Hepatocyte (in vitro differentiated cells): ENCODE results near the gene RBBP6. TPM values are rescaled to one million over a fixed set of nuclear protein-coding genes. Genes with fewer than 3 reads are reported as not detected.

Experiments
- DNase-seq: peaks from one replicate; pipeline ENCODE4 v3.0.0-alpha.2; 2016; ENCODE audit warnings: low spot score
- H2AFZ ChIP-seq: fragments of 200-600 bp; sonication (generic); 2 replicates; pipeline ENCODE4 v1.6.0; 2016; ENCODE audit warnings: antibody characterized with exemption, mild to moderate bottlenecking
- H3K27ac ChIP-seq: fragments of 200-600 bp; sonication (generic); 2 replicates; pipeline ENCODE4 v1.5.1; 2016; ENCODE audit warnings: mild to moderate bottlenecking
- H3K27me3 ChIP-seq: fragments of 200-600 bp; sonication (generic); 2 replicates; pipeline ENCODE4 v1.6.1; 2016
- H3K36me3 ChIP-seq: fragments of 200-600 bp; sonication (generic); replicated peaks from 2 replicates; pipeline ENCODE4 v1.5.1; 2016; ENCODE audit warnings: low read depth; ENCODE audit not compliant: insufficient read depth
- H3K4me1 ChIP-seq: fragments of 200-600 bp; sonication (generic); 2 replicates; pipeline ENCODE4 v1.5.1; 2016; ENCODE audit warnings: mild to moderate bottlenecking, moderate library complexity; ENCODE audit not compliant: insufficient read depth
- H3K4me2 ChIP-seq: fragments of 200-600 bp; sonication (generic); 2 replicates; pipeline ENCODE4 v1.6.0; 2016
- H3K4me3 ChIP-seq: fragments of 200-600 bp; sonication (generic); 2 replicates; pipeline ENCODE4 v1.5.1; 2016; ENCODE audit warnings: mild to moderate bottlenecking
- H3K79me2 ChIP-seq: fragments of 200-600 bp; sonication (generic); 2 replicates; pipeline ENCODE4 v1.6.0; 2017; ENCODE audit warnings: mild to moderate bottlenecking
- H3K9me2 ChIP-seq: fragments of 200-600 bp; sonication (generic); replicated peaks from 2 replicates; pipeline ENCODE4 v1.6.0; 2017; ENCODE audit warnings: mild to moderate bottlenecking; ENCODE audit not compliant: insufficient read depth
- H3K9me3 ChIP-seq: fragments of 200-600 bp; sonication (generic); 2 replicates; pipeline ENCODE4 v1.5.1; 2016; ENCODE audit warnings: low read depth, mild to moderate bottlenecking
- H4K20me1 ChIP-seq: fragments of 200-600 bp; sonication (generic); 2 replicates; pipeline ENCODE4 v1.6.0; 2016; ENCODE audit warnings: mild to moderate bottlenecking; ENCODE audit not compliant: insufficient read depth, poor library complexity, severe bottlenecking
- EZH2 ChIP-seq: fragments of 200-600 bp; sonication (generic); IDR thresholded peaks from 2 replicates; pipeline ENCODE4 v1.6.1; 2016; ENCODE audit warnings: antibody characterized with exemption, mild to moderate bottlenecking, borderline replicate concordance
- EZH2phosphoT487 ChIP-seq: fragments of 200-600 bp; sonication (generic); IDR thresholded peaks from one replicate; pipeline ENCODE4 v1.6.1; 2018; ENCODE audit warnings: antibody characterized with exemption, mild to moderate bottlenecking, low read depth, moderate library complexity; ENCODE audit not compliant: unreplicated experiment, severe bottlenecking
- WGBS: methylation state at CpG from one replicate; pipeline ENCODE4 v1.1.6; 2016; ENCODE audit warnings: low lambda C conversion rate; ENCODE audit errors: missing lambda C conversion rate; 5-methylcytosine and 5-hydroxymethylcytosine counted together
- polyA plus RNA-seq: library from polyadenylated mRNA; unstranded; fragments of >200 nt; fragmentation: Nextera tagmentation; extraction: Ambion mirVana; gene quantifications from 2 replicates; pipeline ENCODE4 v1.2.1, GENCODE V29; 2016
- total RNA-seq: library from RNA; depleted of rRNA; stranded (reverse); fragments of >200 nt; gene quantifications from 2 replicates; pipeline ENCODE4 v1.2.3, GENCODE V29; 2014
- TF ChIP-seq, protein P1 (sequence below): fragments of 200-600 bp; sonication (generic); IDR thresholded peaks from 2 replicates; pipeline ENCODE4 v1.5.1; 2016; ENCODE audit warnings: antibody characterized with exemption, mild to moderate bottlenecking; ENCODE audit not compliant: poor library complexity

RBBP6 gene, protein sequence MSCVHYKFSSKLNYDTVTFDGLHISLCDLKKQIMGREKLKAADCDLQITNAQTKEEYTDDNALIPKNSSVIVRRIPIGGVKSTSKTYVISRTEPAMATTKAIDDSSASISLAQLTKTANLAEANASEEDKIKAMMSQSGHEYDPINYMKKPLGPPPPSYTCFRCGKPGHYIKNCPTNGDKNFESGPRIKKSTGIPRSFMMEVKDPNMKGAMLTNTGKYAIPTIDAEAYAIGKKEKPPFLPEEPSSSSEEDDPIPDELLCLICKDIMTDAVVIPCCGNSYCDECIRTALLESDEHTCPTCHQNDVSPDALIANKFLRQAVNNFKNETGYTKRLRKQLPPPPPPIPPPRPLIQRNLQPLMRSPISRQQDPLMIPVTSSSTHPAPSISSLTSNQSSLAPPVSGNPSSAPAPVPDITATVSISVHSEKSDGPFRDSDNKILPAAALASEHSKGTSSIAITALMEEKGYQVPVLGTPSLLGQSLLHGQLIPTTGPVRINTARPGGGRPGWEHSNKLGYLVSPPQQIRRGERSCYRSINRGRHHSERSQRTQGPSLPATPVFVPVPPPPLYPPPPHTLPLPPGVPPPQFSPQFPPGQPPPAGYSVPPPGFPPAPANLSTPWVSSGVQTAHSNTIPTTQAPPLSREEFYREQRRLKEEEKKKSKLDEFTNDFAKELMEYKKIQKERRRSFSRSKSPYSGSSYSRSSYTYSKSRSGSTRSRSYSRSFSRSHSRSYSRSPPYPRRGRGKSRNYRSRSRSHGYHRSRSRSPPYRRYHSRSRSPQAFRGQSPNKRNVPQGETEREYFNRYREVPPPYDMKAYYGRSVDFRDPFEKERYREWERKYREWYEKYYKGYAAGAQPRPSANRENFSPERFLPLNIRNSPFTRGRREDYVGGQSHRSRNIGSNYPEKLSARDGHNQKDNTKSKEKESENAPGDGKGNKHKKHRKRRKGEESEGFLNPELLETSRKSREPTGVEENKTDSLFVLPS (N-terminal part only)
- 41.4 and 43.7 TPM in 2 replicates for total RNA-seq
- polyA plus RNA-seq = 45.6 and 62.1 TPM in 2 replicates

DNA sequence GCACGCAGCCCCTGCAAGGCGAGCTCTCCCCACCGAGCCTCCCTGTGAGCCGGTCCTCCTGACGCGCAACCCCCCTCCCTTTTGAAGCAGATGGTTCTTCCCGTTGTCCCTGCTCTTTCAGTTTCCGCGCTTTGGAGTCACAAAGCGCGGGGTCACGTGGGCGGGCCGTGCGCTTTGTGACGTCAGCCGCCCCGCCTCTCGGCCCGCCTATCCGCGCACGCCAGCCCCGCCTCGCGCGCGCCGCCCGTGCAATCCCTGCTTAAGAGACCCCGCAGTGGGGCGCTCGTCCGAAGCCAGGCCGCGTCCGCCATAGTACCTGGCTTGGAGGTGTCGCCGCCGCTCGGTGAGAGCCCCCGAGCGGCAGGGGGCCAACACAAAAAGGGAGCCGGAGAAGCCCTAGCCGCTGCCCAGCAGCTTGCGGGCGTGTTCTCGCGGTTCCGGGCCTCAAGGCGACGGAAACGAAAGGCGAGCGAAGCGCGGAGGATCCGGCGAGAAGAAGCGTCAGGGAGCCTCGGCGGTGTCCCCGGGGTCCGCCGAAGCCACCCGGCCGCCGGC is at the start of gene RBBP6:
RBBP6 (plus strand) TSS at position 272 of the 555 bp plus-strand sequence. CDS start 1,061 bp downstream, outside the sequence.
- under 1% methylated on average over 64 of the region's 68 CpGs for WGBS
- Histone ChIP-seq H3K36me3 (no peaks in the 10 kb centered on the region), H3K4me3 (peak within 1 kb of the TSS; percentile 84), H3K27ac (peak within 1 kb of the TSS; percentile 100), H3K9me3 (no peaks in the 10 kb centered on the region), H3K79me2 (peaks cover 49% of the 10 kb centered on the region), H2AFZ (peak within 1 kb of the TSS; percentile 74), H3K4me2 (peak within 1 kb of the TSS; percentile 90), H3K27me3 (no peaks in the 10 kb centered on the region), H3K9me2 (no peaks in the 10 kb centered on the region), H4K20me1 (peaks cover 45% of the 10 kb centered on the region), H3K4me1 (peaks cover 13% of the 10 kb centered on the region)
- peak; percentile 100 for DNase-seq
- TF ChIP-seq, protein P1, sequence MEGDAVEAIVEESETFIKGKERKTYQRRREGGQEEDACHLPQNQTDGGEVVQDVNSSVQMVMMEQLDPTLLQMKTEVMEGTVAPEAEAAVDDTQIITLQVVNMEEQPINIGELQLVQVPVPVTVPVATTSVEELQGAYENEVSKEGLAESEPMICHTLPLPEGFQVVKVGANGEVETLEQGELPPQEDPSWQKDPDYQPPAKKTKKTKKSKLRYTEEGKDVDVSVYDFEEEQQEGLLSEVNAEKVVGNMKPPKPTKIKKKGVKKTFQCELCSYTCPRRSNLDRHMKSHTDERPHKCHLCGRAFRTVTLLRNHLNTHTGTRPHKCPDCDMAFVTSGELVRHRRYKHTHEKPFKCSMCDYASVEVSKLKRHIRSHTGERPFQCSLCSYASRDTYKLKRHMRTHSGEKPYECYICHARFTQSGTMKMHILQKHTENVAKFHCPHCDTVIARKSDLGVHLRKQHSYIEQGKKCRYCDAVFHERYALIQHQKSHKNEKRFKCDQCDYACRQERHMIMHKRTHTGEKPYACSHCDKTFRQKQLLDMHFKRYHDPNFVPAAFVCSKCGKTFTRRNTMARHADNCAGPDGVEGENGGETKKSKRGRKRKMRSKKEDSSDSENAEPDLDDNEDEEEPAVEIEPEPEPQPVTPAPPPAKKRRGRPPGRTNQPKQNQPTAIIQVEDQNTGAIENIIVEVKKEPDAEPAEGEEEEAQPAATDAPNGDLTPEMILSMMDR = peak; percentile 25
- TF ChIP-seq EZH2phosphoT487 = no peak

DNA sequence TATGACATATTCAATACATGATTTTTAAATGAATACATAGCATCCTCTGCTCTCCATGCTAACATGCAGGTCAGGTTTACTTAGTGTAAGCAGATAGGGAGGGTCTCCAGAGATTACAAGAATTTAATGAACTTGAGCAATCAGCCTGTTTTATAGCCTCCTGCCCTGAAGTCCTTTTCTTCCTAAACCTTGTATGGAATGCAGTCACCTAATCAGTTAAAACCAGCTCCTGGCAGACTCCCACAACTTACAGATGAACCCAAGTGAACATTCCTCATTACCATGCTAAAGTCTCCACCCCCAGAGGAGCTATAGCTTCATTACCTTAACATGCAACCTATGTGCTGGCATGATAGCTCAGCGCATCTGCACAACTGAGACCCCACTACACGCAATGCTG is 48.5 kb upstream of the RBBP6 start:
- WGBS = 84% methylated on average over 2 of the region's 2 CpGs
- Histone ChIP-seq H3K9me3 (no peaks in the 10 kb centered on the region), H3K79me2 (no peaks in the 10 kb centered on the region), H3K9me2 (no peaks in the 10 kb centered on the region), H3K4me2 (no peak overlapping the region), H3K4me3 (no peak overlapping the region), H4K20me1 (no peaks in the 10 kb centered on the region), H3K27me3 (no peaks in the 10 kb centered on the region), H3K4me1 (no peaks in the 10 kb centered on the region), H3K27ac (no peak overlapping the region), H3K36me3 (no peaks in the 10 kb centered on the region), H2AFZ (no peak overlapping the region)
- TF ChIP-seq EZH2 (no peak), EZH2phosphoT487 (no peak)
- TF ChIP-seq, protein P1 = no peak
- no peak for DNase-seq

DNA sequence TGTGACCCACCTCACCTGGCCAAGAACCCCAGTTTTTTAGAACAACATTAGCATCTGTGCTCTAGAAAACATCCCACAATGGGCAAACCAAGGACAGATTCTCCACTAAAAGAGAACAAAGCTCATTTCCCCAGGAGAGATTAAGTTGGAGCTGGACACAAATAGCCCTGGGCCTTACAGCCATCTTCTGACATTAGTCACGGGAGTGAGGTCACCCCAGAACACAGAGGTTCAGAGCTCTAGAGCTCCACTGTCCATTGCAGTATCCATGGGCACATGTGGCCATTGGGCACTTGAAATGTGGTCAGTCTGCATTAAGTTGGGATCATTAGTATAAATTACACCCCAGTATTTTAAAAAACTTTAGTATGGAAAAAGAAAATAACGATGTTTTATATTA is 47.6 kb upstream of the RBBP6 start:
- Histone ChIP-seq H3K9me3 (no peaks in the 10 kb centered on the region), H3K27me3 (no peaks in the 10 kb centered on the region), H3K4me2 (no peak overlapping the region), H3K36me3 (no peaks in the 10 kb centered on the region), H3K79me2 (no peaks in the 10 kb centered on the region), H4K20me1 (no peaks in the 10 kb centered on the region), H3K27ac (no peak overlapping the region), H3K4me1 (no peaks in the 10 kb centered on the region), H3K9me2 (no peaks in the 10 kb centered on the region), H3K4me3 (no peak overlapping the region), H2AFZ (no peak overlapping the region)
- TF ChIP-seq EZH2 = no peak
- TF ChIP-seq, protein P1 = no peak
- no peak for TF ChIP-seq EZH2phosphoT487
- DNase-seq = no peak
- 55% methylated on average over 2 of the region's 2 CpGs for WGBS
